GOT3 (cell line): Measurements from ENCODE around the gene HTR1D.

Experiments used
- DNase-seq: peaks from one replicate; lab custom pipeline; 2025; ENCODE audit warnings: mixed read lengths; lab: John Stamatoyannopoulos, UW

HTR1D gene

GRCh38 chr1:23184212-23184934 lies 32.9 kb downstream of the HTR1D start:
- no peak for DNase-seq

DNA sequence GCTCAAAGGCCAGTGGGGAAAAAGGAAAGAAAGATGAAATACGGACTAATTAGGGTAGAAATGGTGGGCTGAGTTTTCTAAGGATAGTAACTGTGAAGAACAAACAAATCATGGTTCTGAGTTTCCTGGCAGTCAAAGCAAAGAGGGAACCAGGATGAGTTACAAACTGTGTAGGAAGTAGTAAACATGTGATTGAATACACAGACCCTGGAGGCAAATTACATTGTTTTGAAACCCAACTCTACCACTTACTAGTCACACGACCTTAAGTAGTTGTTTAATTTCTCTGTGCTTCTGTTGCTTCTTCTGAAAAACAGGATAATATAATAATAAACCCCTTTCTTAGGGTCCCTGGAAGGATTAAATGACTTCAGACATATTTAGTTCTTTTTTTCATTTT lies 37.4 kb downstream of the HTR1D start:
- DNase-seq, result no peak

DNA sequence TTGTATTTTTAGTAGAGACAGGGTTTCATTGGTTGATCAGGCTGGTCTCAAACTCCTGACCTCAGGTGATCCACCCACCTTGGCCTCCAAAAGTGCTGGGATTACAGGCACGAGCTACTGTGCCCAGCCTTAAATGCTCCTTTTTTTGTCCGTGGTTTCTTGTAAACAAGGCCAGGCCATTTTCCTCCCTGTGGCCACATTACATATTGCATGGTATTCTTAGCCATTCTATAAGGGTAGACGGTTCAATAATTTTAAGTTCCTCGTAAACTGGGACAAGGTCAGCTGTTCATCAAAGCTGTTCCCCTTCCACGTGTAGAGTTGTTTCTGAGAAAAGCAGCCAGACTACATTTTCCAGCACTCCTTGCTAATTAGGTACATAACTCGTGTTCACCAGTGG lies 38.4 kb downstream of the HTR1D start:
- no peak for DNase-seq

DNA sequence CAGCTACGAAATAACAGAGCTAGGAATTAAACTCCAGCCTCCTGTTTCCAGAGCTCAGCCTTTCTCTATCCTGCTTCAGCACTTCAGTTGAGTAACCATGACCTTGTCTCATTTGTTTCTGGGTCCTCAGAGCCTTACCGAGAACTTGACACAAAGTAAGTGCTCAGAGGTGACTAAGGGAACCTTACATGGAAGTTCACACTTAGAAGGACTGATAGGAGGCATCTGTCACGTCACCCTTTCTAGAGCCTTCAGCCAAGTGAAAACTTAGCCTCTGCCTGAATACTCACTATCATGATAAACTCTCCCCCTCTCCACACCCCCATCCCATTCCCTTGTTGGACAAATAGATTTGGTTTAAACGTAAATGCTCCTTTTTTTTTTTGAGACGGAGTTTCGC lies 38.9 kb downstream of the HTR1D start:
- no peak for DNase-seq

- DNase-seq, result no peak
Observed at GRCh38 chr1:23177438-23178380, 39.6 kb downstream of the HTR1D start.

GRCh38 chr1:23177031-23177430 lies 40.3 kb downstream of the HTR1D start:
- no peak for DNase-seq

DNA sequence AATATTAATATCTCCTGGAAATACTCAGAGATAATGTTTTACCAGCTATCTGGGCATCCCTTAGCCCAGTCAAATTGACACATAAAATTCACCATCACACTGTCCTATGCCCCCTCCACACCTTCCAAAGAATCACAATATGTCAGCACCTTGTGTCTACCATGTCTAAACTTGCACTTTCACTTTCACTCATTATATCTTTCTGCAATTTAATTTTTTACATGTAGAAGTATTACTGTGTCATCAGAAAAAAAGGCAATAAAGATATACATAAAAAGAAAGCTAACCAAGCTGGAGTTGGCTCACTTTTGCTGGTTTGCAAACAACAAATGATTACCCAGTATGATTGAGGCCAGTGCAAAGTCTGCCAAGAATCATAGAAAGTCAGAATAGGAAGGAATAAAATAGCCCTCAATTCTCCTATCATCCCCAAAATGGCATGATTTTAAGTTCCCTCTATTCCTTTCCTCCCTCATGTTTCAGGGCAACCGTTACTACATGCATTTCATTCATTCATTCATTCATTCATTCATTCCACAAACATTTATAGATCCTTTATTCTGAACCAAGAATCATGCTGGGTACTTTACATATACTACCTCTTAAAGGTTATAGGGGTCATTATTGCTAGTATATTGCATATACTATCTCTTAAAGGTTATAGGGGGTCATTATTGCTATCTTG lies 42.7 kb downstream of the HTR1D start:
- no peak for DNase-seq

GRCh38 chr1:23171181-23171755 lies 46.0 kb downstream of the HTR1D start:
- no peak for DNase-seq

- peak; percentile 32 for DNase-seq
Observed at GRCh38 chr1:23169727-23170335, 47.5 kb downstream of the HTR1D start.

DNA sequence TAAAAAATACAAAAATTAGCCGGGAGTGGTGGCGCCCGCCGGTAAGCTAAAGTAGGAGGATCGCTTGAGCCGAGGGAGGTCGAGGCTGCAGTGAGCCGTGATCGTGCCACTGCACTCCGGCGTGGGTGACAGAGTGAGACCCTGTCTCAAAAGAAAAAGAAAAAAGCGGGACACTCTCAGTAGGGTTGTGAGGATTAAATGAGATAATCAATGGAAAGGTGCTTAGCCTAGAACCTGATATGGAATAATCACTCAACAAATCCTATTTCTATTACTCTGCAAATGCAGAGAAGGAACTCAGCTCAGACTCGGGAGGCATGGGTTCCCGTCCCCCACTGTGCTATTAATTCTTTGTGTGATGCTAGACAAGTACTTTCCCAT lies 48.1 kb downstream of the HTR1D start:
- no peak for DNase-seq

DNA sequence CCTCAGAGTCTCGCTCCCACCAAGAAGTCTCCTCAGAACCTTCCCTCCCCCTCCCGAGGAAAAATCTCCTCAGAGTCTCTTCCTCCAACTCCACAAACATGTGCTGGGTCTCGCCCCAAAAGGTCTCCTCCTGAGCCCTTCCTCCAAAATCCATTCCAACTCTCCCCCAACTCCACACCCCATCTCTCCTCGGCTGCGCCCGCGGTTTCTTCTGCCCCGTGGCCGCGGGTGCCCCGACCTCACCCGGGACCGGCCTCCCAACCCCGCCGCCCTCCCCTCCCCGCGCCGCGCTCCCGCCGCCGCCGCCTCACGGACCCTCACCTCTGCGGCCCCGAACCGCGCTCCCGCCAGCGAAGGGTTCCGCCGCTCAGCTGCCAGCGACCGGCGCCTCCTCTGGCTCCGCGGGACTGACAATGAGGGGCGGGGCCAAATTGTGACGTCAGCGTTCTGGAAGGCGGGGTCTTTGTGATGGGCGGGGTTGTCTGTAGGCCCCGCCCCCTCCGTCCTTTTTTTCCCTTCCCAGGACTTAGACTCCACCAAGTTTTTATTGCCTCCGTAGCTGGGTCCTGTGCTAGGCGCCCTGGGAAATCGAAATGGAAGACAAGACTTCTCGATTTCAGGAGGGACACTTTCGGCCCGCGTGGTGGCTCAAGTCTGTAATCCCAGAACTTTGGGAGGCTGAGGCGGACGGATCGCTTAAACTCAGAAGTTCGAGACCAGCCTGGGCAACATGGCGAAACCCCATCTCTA lies 48.7 kb downstream of the HTR1D start, which contains the start of gene LUZP1:
Gene LUZP1, minus strand, starts transcription at position 412 of the 750 bp plus-strand sequence.
- DNase-seq, result peak; percentile 72

GRCh38 chr1:23168079-23168444 lies 49.2 kb downstream of the HTR1D start:
- no peak for DNase-seq

DNA sequence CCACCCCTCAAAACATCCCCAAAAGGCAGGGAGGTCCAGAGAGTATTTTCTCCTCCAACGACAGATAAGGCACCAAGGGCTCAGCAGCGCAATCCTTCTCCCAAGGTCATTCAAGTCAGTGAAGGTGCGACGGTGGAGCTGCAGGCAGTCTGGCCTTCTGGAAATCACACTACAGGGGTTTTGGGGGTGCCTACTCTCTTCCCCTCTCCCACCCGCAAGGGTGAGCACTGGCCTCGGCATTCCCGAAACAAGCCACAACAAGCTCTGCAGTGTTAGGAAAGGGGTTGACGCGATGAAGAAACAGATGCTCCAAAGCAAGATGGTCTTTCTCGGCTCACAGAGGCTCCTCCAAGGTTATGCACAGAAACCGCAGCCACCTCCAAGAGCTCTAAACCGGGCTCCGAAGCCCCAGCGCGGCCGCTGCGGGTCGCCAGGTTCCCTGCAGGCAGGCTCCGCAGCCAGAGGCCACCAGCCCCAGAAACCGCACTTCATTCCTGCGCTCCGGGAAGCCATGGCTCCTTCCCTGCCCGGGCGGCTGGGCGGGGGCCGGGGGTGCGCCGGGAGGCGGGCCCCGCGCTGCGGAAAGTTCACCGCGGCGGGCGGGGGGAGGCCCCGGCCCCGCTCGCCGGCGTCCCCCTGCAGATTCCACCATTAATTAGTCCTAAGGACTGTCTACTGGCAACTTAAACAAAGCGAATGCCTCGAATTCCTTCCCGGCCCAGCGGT lies 49.8 kb downstream of the HTR1D start:
- no peak for DNase-seq

- DNase-seq, result no peak
Observed at GRCh38 chr1:23166854-23167253, 50.4 kb downstream of the HTR1D start.

GRCh38 chr1:23163395-23163794 lies 53.9 kb downstream of the HTR1D start:
- DNase-seq, result no peak

GRCh38 chr1:23159963-23160877 lies 57.1 kb downstream of the HTR1D start:
- DNase-seq, result no peak

DNA sequence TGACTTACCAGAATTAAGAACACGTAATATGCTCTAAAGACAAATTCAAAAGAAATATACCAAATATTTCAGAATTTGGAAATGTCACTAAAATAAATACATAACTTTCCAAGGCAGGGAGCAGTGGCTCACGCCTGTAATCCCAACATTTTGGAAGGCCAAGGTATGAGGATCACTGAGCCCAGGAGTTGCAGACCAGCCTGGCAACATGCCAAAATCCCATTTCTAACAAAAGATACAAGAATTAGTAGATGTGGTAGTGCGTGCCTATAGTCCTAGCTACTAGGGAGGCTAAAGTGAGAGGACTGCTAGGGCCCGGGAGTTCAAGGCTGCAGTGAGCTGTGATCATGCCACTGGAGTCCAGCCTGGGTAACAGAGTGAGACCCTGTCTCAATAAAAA lies 60.4 kb downstream of the HTR1D start:
- no peak for DNase-seq

- DNase-seq, result no peak
Observed at GRCh38 chr1:23152966-23153684, 64.2 kb downstream of the HTR1D start.

GRCh38 chr1:23150742-23151141 lies 66.6 kb downstream of the HTR1D start:
- no peak for DNase-seq
